Epithelial cell of prostate (primary cell): ENCODE measurements around the gene RAB5B.
A peak's percentile ranks its signal among the peaks of the same experiment; 100 is the strongest.
"Not testable (repeated sequence)": the region's sequence is repeated elsewhere in the genome, so short reads cannot be mapped to it uniquely, and the experiment has no call there.

ENCODE experiments used
- DNase-seq: peaks from one replicate; pipeline ENCODE4 v3.0.0-alpha.2; 2011; ENCODE audit warnings: low read depth, low spot score
- H3K27ac ChIP-seq: fragments of 450-650 bp; 2 replicates; pipeline ENCODE4 v1.5.1; 2017; ENCODE audit warnings: mild to moderate bottlenecking

RAB5B gene

GRCh38 chr12:55981882-55982281 lies 8.0 kb downstream of the RAB5B start:
- DNase-seq, H3K27ac ChIP-seq: not testable (repeated sequence)

- H3K27ac ChIP-seq = no peak overlapping the region
- DNase-seq = no peak
Observed at GRCh38 chr12:55982319-55982936, 8.6 kb downstream of the RAB5B start.

- H3K27ac ChIP-seq = no peak overlapping the region
- DNase-seq = no peak
Observed at GRCh38 chr12:55983232-55983842, 9.5 kb downstream of the RAB5B start.

- DNase-seq = no peak
- no peak overlapping the region for H3K27ac ChIP-seq
Observed at GRCh38 chr12:55984861-55985260, 11.0 kb downstream of the RAB5B start.

- no peak for DNase-seq
- H3K27ac ChIP-seq = no peak overlapping the region
Observed at GRCh38 chr12:55985341-55985740, 11.5 kb downstream of the RAB5B start.

GRCh38 chr12:55985976-55986375 lies 12.1 kb downstream of the RAB5B start:
- H3K27ac ChIP-seq = not testable (repeated sequence)

GRCh38 chr12:55991110-55991509 lies 17.2 kb downstream of the RAB5B start:
- H3K27ac ChIP-seq = no peak overlapping the region

More at GRCh38 chr12:55985976-55986375, 12.1 kb downstream of the RAB5B start:
- not testable (repeated sequence) for DNase-seq

GRCh38 chr12:55993230-55993853 lies 19.5 kb downstream of the RAB5B start:
- H3K27ac ChIP-seq = no peak overlapping the region

More at GRCh38 chr12:55991110-55991509, 17.2 kb downstream of the RAB5B start:
- DNase-seq = no peak

GRCh38 chr12:55995366-55995765 lies 21.5 kb downstream of the RAB5B start:
- no peak overlapping the region for H3K27ac ChIP-seq
- DNase-seq = no peak

More at GRCh38 chr12:55993230-55993853, 19.5 kb downstream of the RAB5B start:
- DNase-seq = no peak

GRCh38 chr12:55996201-55996714 lies 22.4 kb downstream of the RAB5B start:
- H3K27ac ChIP-seq = peak overlapping the region; percentile 39
- DNase-seq = no peak

GRCh38 chr12:55996715-55997534 lies 23.0 kb downstream of the RAB5B start, which contains the start of gene SUOX:
Gene SUOX (plus strand): TSS chr12:55997276. CDS start chr12:56002222, 4,946 bp downstream.
- peak; percentile 66 for DNase-seq
- H3K27ac ChIP-seq = peak within 1 kb of the TSS; percentile 39

- peak overlapping the region; percentile 39 for H3K27ac ChIP-seq
- no peak for DNase-seq
Observed at GRCh38 chr12:55997535-55997859, 23.6 kb downstream of the RAB5B start.

- not testable (repeated sequence) for H3K27ac ChIP-seq, DNase-seq
Observed at GRCh38 chr12:55999522-55999921, 25.6 kb downstream of the RAB5B start.

GRCh38 chr12:55999999-56000540 lies 26.2 kb downstream of the RAB5B start:
- DNase-seq, H3K27ac ChIP-seq: not testable (repeated sequence)

GRCh38 chr12:56001487-56002100 lies 27.7 kb downstream of the RAB5B start:
- H3K27ac ChIP-seq = no peak overlapping the region
- DNase-seq = no peak

- not testable (repeated sequence) for DNase-seq, H3K27ac ChIP-seq
Observed at GRCh38 chr12:56003376-56003775, 29.5 kb downstream of the RAB5B start.

GRCh38 chr12:56004211-56004610 lies 30.3 kb downstream of the RAB5B start:
- H3K27ac ChIP-seq = no peak overlapping the region
- DNase-seq = no peak

- H3K27ac ChIP-seq = peak overlapping the region; percentile 63
- no peak for DNase-seq
Observed at GRCh38 chr12:56007564-56008559, 34.0 kb downstream of the RAB5B start.
